Middle frontal gyrus (tissue), 1 donor: ENCODE results near the gene GNPDA1.

Experiments
- DNase-seq: peaks from one replicate; pipeline ENCODE4 v3.0.0-alpha.2; 2015; ENCODE audit warnings: low spot score; ENCODE audit errors: extremely low spot score

Gene GNPDA1

GRCh38 chr5:141995656-141996055, 17.2 kb downstream of the GNPDA1 start:
- DNase-seq = no peak

- DNase-seq = no peak
These were observed 18.2 kb downstream of the GNPDA1 start for GRCh38 chr5:141994511-141995136.

GRCh38 chr5:141992349-141992963, 20.4 kb downstream of the GNPDA1 start:
- DNase-seq = peak; percentile 67

GRCh38 chr5:141989720-141990119, 23.1 kb downstream of the GNPDA1 start:
- no peak for DNase-seq

GRCh38 chr5:141986072-141986471, 26.8 kb downstream of the GNPDA1 start:
- no peak for DNase-seq

- no peak for DNase-seq
These were observed 30.2 kb downstream of the GNPDA1 start for GRCh38 chr5:141982626-141983025.

GRCh38 chr5:141978389-141978788, 34.4 kb downstream of the GNPDA1 start:
- DNase-seq = no peak

- no peak for DNase-seq
These were observed 36.7 kb downstream of the GNPDA1 start for GRCh38 chr5:141976176-141976575.

GRCh38 chr5:141973871-141974595, 38.8 kb downstream of the GNPDA1 start:
- DNase-seq = no peak

GRCh38 chr5:141969783-141970771, 42.8 kb downstream of the GNPDA1 start:
- no peak for DNase-seq

- peak; percentile 86 for DNase-seq
These were observed 43.8 kb downstream of the GNPDA1 start, which contains the start of gene RNF14 for GRCh38 chr5:141968914-141969608. TSS of gene RNF14 (plus strand) at chr5:141969105. CDS start at chr5:141973589, 4,484 bp downstream.

GRCh38 chr5:141966963-141967333, 45.9 kb downstream of the GNPDA1 start:
- DNase-seq = no peak

- no peak for DNase-seq
These were observed 46.4 kb downstream of the GNPDA1 start for GRCh38 chr5:141966275-141966962.

GRCh38 chr5:141965071-141965470, 47.8 kb downstream of the GNPDA1 start:
- DNase-seq = no peak

GRCh38 chr5:141963701-141964100, 49.1 kb downstream of the GNPDA1 start:
- DNase-seq = no peak

- no peak for DNase-seq
These were observed 51.4 kb downstream of the GNPDA1 start for GRCh38 chr5:141961466-141961865.

GRCh38 chr5:141960449-141961323, 52.1 kb downstream of the GNPDA1 start:
- peak; percentile 88 for DNase-seq

- DNase-seq = no peak
These were observed 52.8 kb downstream of the GNPDA1 start for GRCh38 chr5:141960018-141960417.

GRCh38 chr5:141958546-141959172, 54.2 kb downstream of the GNPDA1 start:
- DNase-seq = no peak
